Osteocyte (in vitro differentiated cells): ENCODE measurements around the gene NPTX1. TPM values are rescaled to one million over a fixed set of nuclear protein-coding genes. Genes with fewer than 3 reads are reported as not detected.
A peak's percentile ranks its signal among the peaks of the same experiment; 100 is the strongest.
"Not testable (repeated sequence)": the region's sequence is repeated elsewhere in the genome, so short reads cannot be mapped to it uniquely, and the experiment has no call there.

ENCODE experiments used
- DNase-seq: peaks from one replicate; pipeline ENCODE4 v3.0.0; 2021; ENCODE audit warnings: mixed read lengths; ENCODE audit not compliant: unreplicated experiment; ENCODE audit errors: extremely low spot score
- H3K27ac Mint-ChIP-seq: one replicate; pipeline ENCODE4 v1.8.0; 2021; ENCODE audit warnings: mild to moderate bottlenecking, mixed read lengths; ENCODE audit not compliant: unreplicated experiment
- H3K27me3 Mint-ChIP-seq: one replicate; pipeline ENCODE4 v1.8.0; 2021; ENCODE audit warnings: mixed read lengths; ENCODE audit not compliant: unreplicated experiment
- H3K36me3 Mint-ChIP-seq: one replicate; pipeline ENCODE4 v1.8.0; 2021; ENCODE audit warnings: mixed read lengths; ENCODE audit not compliant: unreplicated experiment
- H3K4me1 Mint-ChIP-seq: one replicate; pipeline ENCODE4 v1.8.0; 2021; ENCODE audit warnings: mixed read lengths; ENCODE audit not compliant: unreplicated experiment
- H3K4me3 Mint-ChIP-seq: one replicate; pipeline ENCODE4 v1.8.0; 2021; ENCODE audit warnings: mild to moderate bottlenecking, moderate library complexity, mixed read lengths; ENCODE audit not compliant: unreplicated experiment
- H3K9me3 Mint-ChIP-seq: one replicate; pipeline ENCODE4 v1.8.0; 2021; ENCODE audit warnings: mixed read lengths; ENCODE audit not compliant: unreplicated experiment
- CTCF ChIP-seq: fragments of 200-600 bp; sonication (generic); IDR thresholded peaks from 2 replicates; pipeline ENCODE4 v1.5.0; 2021; ENCODE audit warnings: antibody characterized with exemption, mild to moderate bottlenecking, moderate library complexity
- total RNA-seq: library from RNA; stranded (reverse); gene quantifications from 2 replicates; pipeline ENCODE4 v1.2.1, GENCODE V29; 2021

The NPTX1 gene
- total RNA-seq, 1 donor from 2014 or later, result 2.8 TPM

- Mint-ChIP-seq H3K4me3 (no peak overlapping the region), H3K4me1 (peaks cover 33% of the 10 kb centered on the region), H3K36me3 (no peaks in the 10 kb centered on the region), H3K27ac (no peak overlapping the region), H3K27me3 (no peaks in the 10 kb centered on the region), H3K9me3 (no peaks in the 10 kb centered on the region)
- no peak for TF ChIP-seq CTCF
- DNase-seq, result no peak
These were observed 32.9 kb upstream of the NPTX1 start for GRCh38 chr17:80509311-80509710.

- Mint-ChIP-seq H3K27me3 (no peaks in the 10 kb centered on the region), H3K4me3 (no peak overlapping the region), H3K9me3 (no peaks in the 10 kb centered on the region), H3K36me3 (no peaks in the 10 kb centered on the region), H3K27ac (no peak overlapping the region), H3K4me1 (peaks cover 21% of the 10 kb centered on the region)
- no peak for TF ChIP-seq CTCF
- DNase-seq, result no peak
These were observed 31.6 kb upstream of the NPTX1 start for GRCh38 chr17:80507965-80508364.

- not testable (repeated sequence) for H3K4me3 Mint-ChIP-seq, H3K36me3 Mint-ChIP-seq, H3K9me3 Mint-ChIP-seq, H3K27ac Mint-ChIP-seq, H3K27me3 Mint-ChIP-seq, DNase-seq
- peaks cover 17% of the 10 kb centered on the region for H3K4me1 Mint-ChIP-seq
These were observed 30.8 kb upstream of the NPTX1 start for GRCh38 chr17:80507177-80507576.

- Mint-ChIP-seq H3K4me3 (no peak overlapping the region), H3K4me1 (peaks cover 18% of the 10 kb centered on the region), H3K27me3 (no peaks in the 10 kb centered on the region), H3K36me3 (no peaks in the 10 kb centered on the region), H3K9me3 (no peaks in the 10 kb centered on the region), H3K27ac (peak overlapping the region; percentile 50)
- DNase-seq, result no peak
- TF ChIP-seq CTCF, result no peak
These were observed 28.4 kb upstream of the NPTX1 start for GRCh38 chr17:80504686-80505413.

- Mint-ChIP-seq H3K27me3 (no peaks in the 10 kb centered on the region), H3K9me3 (no peaks in the 10 kb centered on the region), H3K4me3 (no peak overlapping the region), H3K4me1 (peaks cover 18% of the 10 kb centered on the region), H3K36me3 (no peaks in the 10 kb centered on the region), H3K27ac (no peak overlapping the region)
- DNase-seq, result no peak
- no peak for TF ChIP-seq CTCF
These were observed 27.5 kb upstream of the NPTX1 start for GRCh38 chr17:80503921-80504320.
